Stimulated activated CD8-positive, alpha-beta memory T cell treated with anti-CD3 and anti-CD28 coated beads, Interleukin-2, amount 100 ng/mL, for 1 hour (primary cell): ENCODE data around the gene EHD4.
A peak's percentile ranks its signal among the peaks of the same experiment; 100 is the strongest.

ENCODE experiments used
- DNase-seq, 2 donors: peaks; one replicate each; pipeline ENCODE4 v3.0.0-alpha.2; 2020; ENCODE audit warnings: low read depth in 2 of 2

EHD4 gene

DNA sequence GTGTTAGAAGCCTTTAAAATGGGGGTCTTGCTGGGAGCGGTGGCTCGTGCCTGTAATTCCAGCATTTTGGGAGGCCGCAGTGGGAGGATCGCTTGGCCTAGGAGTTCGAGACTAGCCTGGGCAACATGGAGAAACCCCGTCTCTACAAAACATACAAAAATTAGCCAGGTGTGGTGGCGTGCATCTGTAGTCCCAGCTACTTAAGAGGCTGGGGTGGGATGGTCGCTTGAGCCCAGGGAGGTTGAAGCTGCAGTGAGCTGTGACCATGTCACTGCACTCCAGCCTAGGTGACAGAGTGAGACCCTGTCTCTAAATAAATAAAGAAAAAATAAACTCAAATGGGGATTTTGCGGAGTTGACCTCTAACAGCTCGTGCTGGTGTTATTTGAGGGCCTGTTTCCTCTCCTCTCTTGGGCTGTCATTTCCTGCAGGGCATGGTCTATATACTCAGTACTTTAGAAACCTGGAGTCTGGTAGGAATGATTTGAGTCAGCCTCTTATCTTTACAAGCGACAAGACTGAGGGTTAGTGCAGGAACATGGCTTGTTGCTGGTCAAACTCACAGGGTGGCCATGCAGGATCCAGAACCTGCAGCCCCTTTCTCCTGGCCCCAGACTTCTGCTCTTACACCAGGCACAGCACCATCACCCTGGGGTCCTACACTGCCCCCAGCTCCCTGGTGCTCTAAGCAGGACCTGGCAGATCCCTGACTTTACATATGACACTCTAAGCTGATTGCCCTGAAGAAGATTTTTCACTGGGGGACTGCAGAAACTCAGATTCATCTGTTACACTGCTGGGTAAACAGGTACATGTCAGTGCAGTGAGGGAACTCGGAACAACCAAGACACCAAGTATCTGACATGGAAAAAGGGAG is 15.1 kb downstream of the EHD4 start:
- no peak for DNase-seq

DNA sequence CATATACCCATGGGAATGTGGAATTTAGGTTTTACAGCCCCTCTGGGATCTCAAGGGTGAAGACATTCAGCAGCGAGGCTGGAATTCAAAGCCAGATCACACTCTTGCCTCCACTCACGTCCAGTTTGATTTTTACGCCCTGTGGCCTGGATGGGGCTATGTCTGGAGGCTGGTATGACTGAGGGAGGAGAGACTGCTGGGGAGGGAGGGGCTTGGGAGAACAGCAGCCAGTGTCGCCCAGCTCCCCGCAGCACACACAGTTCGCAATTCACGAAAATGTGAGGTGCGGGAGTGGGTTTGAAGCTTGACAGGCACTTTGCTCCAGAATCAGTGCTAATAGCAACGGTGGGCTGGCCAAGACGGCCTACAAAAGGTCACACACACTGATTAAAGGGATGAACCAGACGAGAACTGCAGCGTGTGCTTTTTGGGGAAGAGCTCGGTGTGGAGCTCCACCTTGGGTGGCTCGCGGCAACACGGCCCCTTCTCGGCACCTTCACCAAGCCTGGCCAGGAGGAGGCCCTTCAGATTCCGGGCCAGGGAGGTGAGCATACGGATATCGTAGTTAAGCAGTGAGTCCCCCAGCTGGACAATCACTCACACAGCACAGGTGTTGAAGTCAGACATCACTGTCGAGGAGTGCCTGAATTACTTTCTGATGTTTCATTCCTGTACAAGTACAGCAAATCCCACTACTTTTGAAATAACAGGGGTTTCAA is 16.4 kb downstream of the EHD4 start:
- no peak for DNase-seq

GRCh38 chr15:41955100-41955499 is 17.3 kb downstream of the EHD4 start:
- DNase-seq: no peak

GRCh38 chr15:41954036-41954435 is 18.3 kb downstream of the EHD4 start:
- no peak for DNase-seq

DNA sequence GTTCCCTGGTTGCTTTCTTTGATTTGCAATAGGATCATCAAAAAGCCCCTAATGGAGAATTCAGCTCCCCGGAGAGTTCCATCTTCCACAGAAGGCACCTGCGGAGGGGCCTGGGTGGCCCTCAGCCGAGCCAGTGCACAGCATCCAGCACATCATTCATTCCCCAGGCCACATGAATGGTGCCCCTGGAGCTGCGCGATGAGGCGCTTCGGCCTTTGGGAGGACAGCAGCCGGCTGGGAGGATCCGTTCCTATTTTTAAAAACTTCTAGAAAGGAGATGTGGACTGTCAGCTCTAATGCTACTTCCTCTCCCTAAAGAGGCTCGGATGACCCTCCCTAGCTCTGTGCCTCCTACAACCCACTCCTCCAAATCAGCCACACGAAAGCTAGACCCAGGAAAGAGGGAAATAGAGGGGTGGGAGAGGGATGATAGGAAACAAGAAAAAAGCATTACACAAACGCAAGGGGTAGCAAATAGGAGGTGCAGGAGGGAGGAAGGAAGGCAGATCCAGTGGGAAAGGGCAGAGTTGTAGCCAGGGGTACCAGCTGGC is 20.3 kb downstream of the EHD4 start:
- DNase-seq: no peak

GRCh38 chr15:41951571-41951970 is 20.8 kb downstream of the EHD4 start:
- no peak for DNase-seq

DNA sequence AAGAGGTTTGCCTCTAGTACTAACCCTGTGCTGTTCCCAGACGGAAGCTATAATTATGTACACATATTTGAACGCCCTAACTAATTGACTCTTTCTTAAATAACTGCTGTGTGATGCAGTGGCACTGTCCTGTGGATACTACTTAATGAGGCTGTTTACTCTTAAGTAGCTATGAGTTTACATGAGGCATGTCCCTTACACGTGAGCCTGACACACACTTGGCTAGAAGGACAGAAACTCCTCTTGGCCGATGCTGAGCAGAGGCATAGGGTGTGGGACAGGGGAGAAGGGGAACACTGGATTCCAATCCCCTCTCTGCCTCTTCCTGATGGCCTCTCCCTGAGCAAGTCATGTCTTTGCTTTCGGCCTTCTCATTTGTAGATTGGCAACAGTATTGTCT is 21.9 kb downstream of the EHD4 start:
- DNase-seq: no peak

- DNase-seq: no peak
These were observed 22.3 kb downstream of the EHD4 start for GRCh38 chr15:41950127-41950483.

- no peak for DNase-seq
These were observed 22.8 kb downstream of the EHD4 start for GRCh38 chr15:41949401-41950126.

DNA sequence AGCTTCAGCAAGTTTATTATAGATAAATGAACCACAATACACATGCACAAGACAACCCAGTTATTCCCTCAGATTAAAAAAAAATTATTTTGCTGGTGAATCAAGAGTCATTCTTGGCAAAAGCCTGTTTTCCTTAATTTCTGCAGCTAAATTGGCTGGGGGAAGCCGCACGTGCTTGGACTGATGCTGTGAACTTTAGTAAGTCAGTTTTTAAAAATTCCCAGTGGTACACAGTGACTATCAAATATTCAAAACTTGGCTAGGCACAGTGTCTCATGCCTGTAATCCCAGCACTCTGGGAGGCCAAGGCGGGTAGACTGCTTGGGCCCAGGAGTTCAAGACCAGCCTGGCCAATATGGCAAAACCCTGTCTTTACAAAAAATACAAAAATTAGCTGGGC is 23.9 kb downstream of the EHD4 start:
- DNase-seq: no peak

GRCh38 chr15:41946970-41947369 is 25.4 kb downstream of the EHD4 start:
- DNase-seq: no peak

GRCh38 chr15:41945731-41946130 is 26.6 kb downstream of the EHD4 start:
- no peak for DNase-seq

DNA sequence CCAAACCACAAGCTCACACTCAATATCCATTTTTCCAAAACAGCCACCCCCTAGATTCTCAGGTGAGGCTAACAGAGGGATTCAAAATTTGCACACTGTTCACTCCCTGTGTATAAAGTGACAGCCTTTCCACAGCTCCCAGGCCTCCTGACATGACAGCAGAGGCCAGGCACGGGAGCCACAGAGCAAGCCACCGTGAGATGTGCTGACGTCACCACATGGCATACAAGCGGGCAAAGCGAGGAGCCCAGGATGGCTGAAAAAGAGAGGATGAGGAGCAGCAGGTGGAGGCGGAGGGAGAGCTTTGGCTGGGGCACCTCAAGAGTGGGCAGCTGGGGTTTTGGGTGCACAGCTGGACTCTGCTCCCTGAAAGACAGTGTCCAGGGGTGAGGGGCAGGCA is 27.1 kb downstream of the EHD4 start:
- no peak for DNase-seq

- DNase-seq: no peak
These were observed 27.9 kb downstream of the EHD4 start for GRCh38 chr15:41944313-41944940.

DNA sequence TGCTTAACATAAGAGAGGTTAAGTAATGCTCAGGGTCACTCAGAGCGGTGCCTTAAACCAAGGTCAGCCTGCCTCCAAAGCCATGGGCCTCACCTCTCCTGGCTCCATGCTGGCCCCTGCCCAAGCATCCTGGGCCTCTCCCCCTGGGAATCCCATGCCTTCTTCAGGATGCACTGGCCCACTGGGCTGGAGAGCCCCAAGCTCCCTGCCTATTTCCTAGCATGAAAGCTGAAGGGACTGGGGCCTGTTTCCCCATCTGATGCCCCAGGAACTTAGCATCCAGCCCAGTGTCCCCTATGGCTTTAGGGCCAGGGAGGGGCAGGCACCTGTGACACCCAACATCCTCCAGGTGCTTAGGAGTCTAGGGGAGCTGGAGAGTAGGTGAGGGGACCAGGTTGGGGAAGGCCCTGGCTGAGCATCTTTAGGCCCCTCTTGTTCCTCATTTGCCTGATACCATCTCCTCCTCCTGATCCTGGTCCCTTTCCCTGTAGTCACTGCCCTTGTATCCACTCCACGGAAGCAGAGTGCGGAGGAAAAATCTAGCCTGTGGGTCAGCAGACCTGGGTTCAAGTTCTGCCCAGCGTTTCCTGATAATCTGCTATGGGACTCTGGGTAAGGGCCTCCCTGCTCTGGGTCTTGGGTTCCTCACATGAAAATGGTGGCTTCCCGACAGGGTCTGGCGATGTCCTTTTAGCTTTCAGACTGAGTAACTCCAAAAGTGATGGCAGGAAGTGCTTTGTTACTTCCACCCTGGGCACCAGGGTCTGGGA is 28.6 kb downstream of the EHD4 start:
- DNase-seq: no peak

DNA sequence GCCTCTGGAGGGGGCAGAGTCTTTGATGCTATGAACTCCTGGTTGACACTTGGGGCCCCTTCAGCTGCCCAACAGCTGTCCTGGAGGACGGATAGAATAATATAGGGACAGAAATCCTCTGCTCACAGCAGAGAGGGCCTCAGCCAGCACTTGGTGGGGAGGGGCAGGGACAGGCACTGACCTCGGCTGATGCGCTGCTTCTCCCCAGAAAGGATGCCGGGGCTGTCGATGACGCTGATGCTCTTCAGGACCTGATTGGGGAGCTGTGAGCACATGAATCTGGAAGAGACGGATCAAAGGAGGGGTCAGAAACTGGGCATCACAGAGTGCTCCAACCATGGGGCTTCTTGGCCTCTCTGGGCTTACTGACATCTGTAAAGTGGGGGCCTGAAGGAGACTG is 29.5 kb downstream of the EHD4 start:
- DNase-seq: no peak

DNA sequence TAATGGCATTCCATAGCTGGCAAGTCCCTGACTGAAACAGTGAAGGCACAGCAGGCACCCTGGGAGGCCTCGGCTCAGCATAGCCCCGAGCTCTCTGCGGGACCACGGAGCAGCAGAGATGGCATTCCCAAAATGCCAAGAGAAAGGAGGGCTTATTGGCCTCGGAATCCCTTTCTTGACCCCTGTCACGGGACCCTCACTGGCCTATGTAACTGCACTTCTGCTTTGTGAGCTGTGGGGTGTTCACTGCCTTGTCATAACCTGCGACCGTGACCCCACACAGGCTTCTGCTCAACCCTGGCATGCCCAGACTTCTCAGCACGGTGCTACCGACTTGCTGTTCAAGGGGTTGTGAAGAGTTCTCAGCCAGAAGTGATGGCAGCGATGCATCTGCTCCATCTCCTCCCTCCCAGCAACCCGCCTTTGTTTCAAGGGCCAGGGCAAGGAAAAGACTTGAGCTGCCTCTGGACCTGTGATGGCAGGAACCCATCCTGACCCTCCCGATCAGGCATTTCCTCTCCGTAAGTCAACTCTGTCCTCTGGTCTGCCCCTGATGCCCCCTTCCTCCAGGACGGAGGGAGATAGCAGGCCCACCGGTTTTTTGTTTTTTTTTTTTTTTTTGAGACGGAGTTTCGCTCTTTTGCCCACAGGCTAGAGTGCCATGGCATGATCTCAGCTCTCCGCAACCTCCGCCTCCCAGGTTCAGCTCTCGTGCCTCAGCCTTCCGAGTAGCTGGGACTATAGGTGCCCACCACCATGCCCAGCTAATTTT is 30.5 kb downstream of the EHD4 start:
- DNase-seq: no peak

- peak in 1 of 2 donors; percentile 26 for DNase-seq
These were observed 31.9 kb downstream of the EHD4 start for GRCh38 chr15:41940441-41940857.

DNA sequence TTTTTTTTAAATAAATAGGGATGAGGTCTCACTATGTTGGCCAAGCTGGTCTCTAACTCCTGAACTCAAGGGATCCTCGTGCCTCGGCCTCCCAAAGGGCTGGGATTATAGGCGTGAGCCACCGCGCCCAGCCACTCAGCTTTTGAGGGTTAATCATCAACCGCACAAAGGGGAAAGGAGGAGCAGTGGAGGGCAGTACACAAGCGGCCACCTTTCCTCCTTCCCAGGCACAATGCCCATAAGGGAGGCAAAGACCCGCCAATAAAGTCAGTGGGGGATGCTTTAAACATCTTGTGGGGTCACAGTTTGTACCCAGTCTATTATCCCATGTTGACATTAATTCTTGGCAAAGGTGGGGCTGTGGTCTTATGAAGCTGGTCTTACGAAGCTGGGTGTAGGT is 32.4 kb downstream of the EHD4 start:
- no peak for DNase-seq

- DNase-seq: no peak
These were observed 34.8 kb downstream of the EHD4 start for GRCh38 chr15:41937568-41937923.
